Neural progenitor cell (in vitro differentiated cells): ENCODE data around the gene UXT. TPM values are rescaled to one million over a fixed set of nuclear protein-coding genes. Genes with fewer than 3 reads are reported as not detected.

Experiments
- DNase-seq: peaks from one replicate; pipeline ENCODE4 v3.0.0-alpha.2; 2016; ENCODE audit warnings: low spot score
- H2AFZ ChIP-seq: fragments of 200-600 bp; sonication (generic); replicated peaks from 2 replicates; pipeline ENCODE4 v1.6.1; 2016; ENCODE audit warnings: antibody characterized with exemption
- H3F3A ChIP-seq: fragments of 200-600 bp; sonication (generic); 2 replicates; pipeline ENCODE4 v1.6.1; 2016; ENCODE audit warnings: antibody characterized with exemption, low read depth
- H3K27ac ChIP-seq: fragments of 200-600 bp; sonication (generic); 2 replicates; pipeline ENCODE4 v1.5.1; 2016; ENCODE audit warnings: mild to moderate bottlenecking
- H3K27me3 ChIP-seq: fragments of 200-600 bp; sonication (generic); 2 replicates; pipeline ENCODE4 v1.6.1; 2016; ENCODE audit warnings: mild to moderate bottlenecking, moderate library complexity
- H3K36me3 ChIP-seq: fragments of 200-600 bp; sonication (generic); 2 replicates; pipeline ENCODE4 v1.5.1; 2016
- H3K4me1 ChIP-seq: fragments of 200-600 bp; sonication (generic); 2 replicates; pipeline ENCODE4 v1.6.1; 2016; ENCODE audit warnings: mixed run types
- H3K4me2 ChIP-seq: fragments of 200-600 bp; sonication (generic); 2 replicates; pipeline ENCODE4 v1.6.1; 2016
- H3K4me3 ChIP-seq: fragments of 200-600 bp; sonication (generic); 2 replicates; pipeline ENCODE4 v1.5.1; 2016
- H3K79me2 ChIP-seq: fragments of 200-600 bp; sonication (generic); 2 replicates; pipeline ENCODE4 v1.6.1; 2016; ENCODE audit warnings: low read depth
- H3K9ac ChIP-seq: fragments of 200-600 bp; sonication (generic); 2 replicates; pipeline ENCODE4 v1.6.1; 2016
- H3K9me3 ChIP-seq: fragments of 200-600 bp; sonication (generic); 2 replicates; pipeline ENCODE4 v1.5.1; 2016; ENCODE audit warnings: low read depth
- H4K20me1 ChIP-seq: fragments of 200-600 bp; sonication (generic); 2 replicates; pipeline ENCODE4 v1.6.1; 2016; ENCODE audit warnings: low read depth
- H3K27ac Mint-ChIP-seq: 3 replicates; pipeline ENCODE4 v1.8.0; 2021; ENCODE audit warnings: mixed read lengths
- H3K27me3 Mint-ChIP-seq: 2 replicates; pipeline ENCODE4 v1.8.0; 2022; ENCODE audit warnings: low read depth, mild to moderate bottlenecking, inconsistent platforms, moderate library complexity, mixed read lengths; ENCODE audit not compliant: insufficient read depth
- H3K36me3 Mint-ChIP-seq: 3 replicates; pipeline ENCODE4 v1.8.0; 2021; ENCODE audit warnings: mixed read lengths
- H3K4me1 Mint-ChIP-seq: 3 replicates; pipeline ENCODE4 v1.8.0; 2021; ENCODE audit warnings: mixed read lengths
- H3K4me3 Mint-ChIP-seq: 3 replicates; pipeline ENCODE4 v1.8.0; 2021; ENCODE audit warnings: mild to moderate bottlenecking, moderate library complexity, mixed read lengths
- H3K9me3 Mint-ChIP-seq: 3 replicates; pipeline ENCODE4 v1.8.0; 2020; ENCODE audit warnings: mixed read lengths
- EZH2 ChIP-seq: fragments of 200-600 bp; sonication (generic); IDR thresholded peaks from 2 replicates; pipeline ENCODE4 v1.6.1; 2017; ENCODE audit warnings: antibody characterized with exemption, mild to moderate bottlenecking, moderate library complexity
- EZH2phosphoT487 ChIP-seq: fragments of 200-600 bp; sonication (generic); IDR thresholded peaks from 2 replicates; pipeline ENCODE4 v1.6.1; 2017; ENCODE audit warnings: antibody characterized with exemption
- total RNA-seq: library from RNA; depleted of rRNA; stranded (reverse); fragments of >200 nt; gene quantifications from 2 replicates; pipeline ENCODE4 v1.2.3, GENCODE V29; 2015; ENCODE audit warnings: low replicate concordance
- TF ChIP-seq, protein P1 (sequence below): fragments of 200-600 bp; sonication (generic); IDR thresholded peaks from 2 replicates; pipeline ENCODE4 v1.5.1; 2017; ENCODE audit warnings: antibody characterized with exemption, mild to moderate bottlenecking

Gene UXT
- total RNA-seq, 1 donor from 2014 or later: 91.9 TPM

DNA sequence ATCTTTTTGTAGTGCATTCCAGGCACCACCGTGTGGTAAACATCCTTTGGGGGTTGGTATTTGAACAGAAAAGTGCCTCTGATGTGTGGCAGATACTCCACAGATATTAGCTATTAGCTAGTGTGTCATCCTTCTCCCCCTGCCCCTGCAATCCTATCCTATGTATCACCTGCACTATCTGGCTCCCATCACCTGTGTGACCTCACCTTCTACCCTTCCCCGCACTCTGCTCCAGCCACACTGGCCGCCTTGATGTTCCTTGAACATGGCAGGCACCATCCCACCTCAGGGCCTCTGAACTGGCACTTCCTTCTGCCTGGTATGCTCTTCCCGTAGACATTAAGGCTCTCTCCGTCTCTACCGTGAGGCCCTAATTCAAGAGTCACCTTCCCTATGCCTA lies 12.3 kb downstream of the UXT start:
- TF ChIP-seq EZH2 (no peak), EZH2phosphoT487 (no peak)
- TF ChIP-seq, protein P1, sequence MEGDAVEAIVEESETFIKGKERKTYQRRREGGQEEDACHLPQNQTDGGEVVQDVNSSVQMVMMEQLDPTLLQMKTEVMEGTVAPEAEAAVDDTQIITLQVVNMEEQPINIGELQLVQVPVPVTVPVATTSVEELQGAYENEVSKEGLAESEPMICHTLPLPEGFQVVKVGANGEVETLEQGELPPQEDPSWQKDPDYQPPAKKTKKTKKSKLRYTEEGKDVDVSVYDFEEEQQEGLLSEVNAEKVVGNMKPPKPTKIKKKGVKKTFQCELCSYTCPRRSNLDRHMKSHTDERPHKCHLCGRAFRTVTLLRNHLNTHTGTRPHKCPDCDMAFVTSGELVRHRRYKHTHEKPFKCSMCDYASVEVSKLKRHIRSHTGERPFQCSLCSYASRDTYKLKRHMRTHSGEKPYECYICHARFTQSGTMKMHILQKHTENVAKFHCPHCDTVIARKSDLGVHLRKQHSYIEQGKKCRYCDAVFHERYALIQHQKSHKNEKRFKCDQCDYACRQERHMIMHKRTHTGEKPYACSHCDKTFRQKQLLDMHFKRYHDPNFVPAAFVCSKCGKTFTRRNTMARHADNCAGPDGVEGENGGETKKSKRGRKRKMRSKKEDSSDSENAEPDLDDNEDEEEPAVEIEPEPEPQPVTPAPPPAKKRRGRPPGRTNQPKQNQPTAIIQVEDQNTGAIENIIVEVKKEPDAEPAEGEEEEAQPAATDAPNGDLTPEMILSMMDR: no peak
- peaks cover 8% of the 10 kb centered on the region for H3F3A ChIP-seq
- H3K27me3 Mint-ChIP-seq: peaks cover 8% of the 10 kb centered on the region
- peaks cover 2% of the 10 kb centered on the region for H3K36me3 Mint-ChIP-seq
- H3K4me1 ChIP-seq: peaks cover 4% of the 10 kb centered on the region
- peaks cover 23% of the 10 kb centered on the region for H3K4me1 Mint-ChIP-seq
- no peak overlapping the region for H3K9ac ChIP-seq
- H3K27me3 ChIP-seq: no peaks in the 10 kb centered on the region
- no peak overlapping the region for H2AFZ ChIP-seq
- H4K20me1 ChIP-seq: peaks cover 9% of the 10 kb centered on the region
- no peak overlapping the region for H3K4me3 Mint-ChIP-seq
- H3K4me3 ChIP-seq: no peak overlapping the region
- no peak overlapping the region for H3K27ac ChIP-seq
- H3K36me3 ChIP-seq: no peaks in the 10 kb centered on the region
- H3K9me3 Mint-ChIP-seq: peaks cover 18% of the 10 kb centered on the region
- DNase-seq: no peak
- H3K79me2 ChIP-seq: peaks cover 32% of the 10 kb centered on the region
- H3K9me3 ChIP-seq: no peaks in the 10 kb centered on the region
- H3K27ac Mint-ChIP-seq: no peak overlapping the region
- no peak overlapping the region for H3K4me2 ChIP-seq

DNA sequence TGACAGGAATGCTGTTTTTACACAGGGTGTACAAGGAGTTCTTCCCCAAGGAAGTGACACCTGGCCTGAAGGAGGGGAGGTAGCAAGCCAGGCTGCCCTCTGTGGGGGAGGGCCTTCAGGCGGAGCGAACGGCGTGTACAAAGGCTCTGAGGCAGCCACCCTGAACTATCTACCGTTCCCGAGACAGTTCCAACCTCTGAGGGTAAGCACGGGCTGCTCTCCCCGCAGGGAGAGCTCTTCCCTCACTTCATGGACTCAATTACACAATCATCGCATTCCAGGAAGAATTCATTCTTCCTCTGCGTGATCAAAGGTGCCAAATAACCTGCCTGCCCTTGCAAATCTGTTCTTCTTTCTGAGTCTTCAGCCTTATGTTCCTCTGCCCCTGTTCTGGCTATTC lies 13.4 kb downstream of the UXT start:
- H3K4me1 ChIP-seq: no peaks in the 10 kb centered on the region
- no peak overlapping the region for H3K4me2 ChIP-seq
- H3K27me3 ChIP-seq: no peaks in the 10 kb centered on the region
- H3K4me3 ChIP-seq: no peak overlapping the region
- H3K27ac Mint-ChIP-seq: no peak overlapping the region
- H3K9me3 Mint-ChIP-seq: peaks cover 20% of the 10 kb centered on the region
- no peak overlapping the region for H2AFZ ChIP-seq
- no peak overlapping the region for H3K4me3 Mint-ChIP-seq
- peaks cover 32% of the 10 kb centered on the region for H3K79me2 ChIP-seq
- H3F3A ChIP-seq: no peaks in the 10 kb centered on the region
- H3K27me3 Mint-ChIP-seq: peaks cover 10% of the 10 kb centered on the region
- H3K36me3 ChIP-seq: no peaks in the 10 kb centered on the region
- no peak for TF ChIP-seq EZH2phosphoT487
- TF ChIP-seq, protein P1: no peak
- no peak for TF ChIP-seq EZH2
- peaks cover 15% of the 10 kb centered on the region for H3K4me1 Mint-ChIP-seq
- DNase-seq: no peak
- H3K27ac ChIP-seq: no peak overlapping the region
- H3K9me3 ChIP-seq: no peaks in the 10 kb centered on the region
- H3K9ac ChIP-seq: no peak overlapping the region
- H4K20me1 ChIP-seq: peaks cover 9% of the 10 kb centered on the region
- H3K36me3 Mint-ChIP-seq: peaks cover 6% of the 10 kb centered on the region

DNA sequence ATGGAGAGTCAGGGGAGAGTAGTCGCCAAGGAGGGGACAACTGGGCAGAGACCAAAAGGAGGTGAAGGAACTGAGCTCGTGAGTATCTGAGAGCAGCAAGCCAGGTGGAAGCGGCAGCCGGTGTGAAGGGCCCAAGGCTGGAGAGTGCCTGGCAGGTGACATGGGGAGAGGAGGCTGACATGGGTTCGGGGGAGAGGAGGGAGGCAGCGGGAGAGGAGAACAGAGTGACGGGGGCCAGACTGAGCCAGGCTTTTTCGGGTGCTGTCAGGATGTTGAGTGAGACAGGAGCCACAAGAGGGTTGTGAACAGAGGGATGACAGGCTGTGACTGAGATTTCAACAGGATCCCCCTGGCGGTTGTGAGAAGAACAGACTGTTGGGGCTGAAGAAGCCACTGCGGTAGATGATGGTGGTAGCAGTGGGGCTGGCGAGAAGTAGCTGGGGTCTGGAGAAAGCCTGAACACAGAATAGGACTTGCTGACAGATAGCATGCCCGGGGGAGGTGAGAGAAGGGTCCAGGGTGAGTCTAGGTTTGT lies 14.4 kb downstream of the UXT start:
- Histone ChIP-seq H3K9me3 (no peaks in the 10 kb centered on the region), H3K36me3 (no peaks in the 10 kb centered on the region), H3K4me2 (no peak overlapping the region), H3K9ac (no peak overlapping the region), H3K4me3 (no peak overlapping the region), H3K27ac (no peak overlapping the region), H3K27me3 (no peaks in the 10 kb centered on the region), H2AFZ (no peak overlapping the region), H3K4me1 (no peaks in the 10 kb centered on the region), H3K79me2 (peaks cover 29% of the 10 kb centered on the region), H4K20me1 (peaks cover 9% of the 10 kb centered on the region), H3F3A (no peaks in the 10 kb centered on the region)
- TF ChIP-seq, protein P1: peak; percentile 56
- no peak for TF ChIP-seq EZH2
- H3K27me3 Mint-ChIP-seq: peaks cover 10% of the 10 kb centered on the region
- peak overlapping the region; percentile 64 for H3K27ac Mint-ChIP-seq
- no peak overlapping the region for H3K4me3 Mint-ChIP-seq
- H3K9me3 Mint-ChIP-seq: peaks cover 29% of the 10 kb centered on the region
- H3K4me1 Mint-ChIP-seq: peaks cover 15% of the 10 kb centered on the region
- peak; percentile 57 for DNase-seq
- H3K36me3 Mint-ChIP-seq: peaks cover 15% of the 10 kb centered on the region
